OCI-LY3 (cell line): ENCODE measurements around the gene ABI3BP.

Experiments used
- H2AFZ ChIP-seq: fragments of 200-600, 300-600 bp; shearing (Covaris generic); 2 replicates; pipeline ENCODE4 v1.6.0; 2014; ENCODE audit warnings: antibody characterized with exemption, low read depth, low read length
- H3K27ac ChIP-seq: fragments of 200-600, 300-600 bp; sonication (generic); 2 replicates; pipeline ENCODE4 v1.5.1; 2014; ENCODE audit warnings: mild to moderate bottlenecking, low read length, moderate library complexity, mixed read lengths
- H3K27me3 ChIP-seq: fragments of 200-600, 300-600 bp; sonication (generic); 2 replicates; pipeline ENCODE4 v1.6.1; 2014; ENCODE audit warnings: low read depth, low read length, mixed read lengths
- H3K36me3 ChIP-seq: fragments of 200-600, 300-600 bp; sonication (generic); replicated peaks from 2 replicates; pipeline ENCODE3; 2014; ENCODE audit warnings: low read depth, low read length, mixed read lengths
- H3K4me1 ChIP-seq: fragments of 300-600, 200-600 bp; sonication (generic); 2 replicates; pipeline ENCODE4 v1.6.1; 2014; ENCODE audit warnings: low read length, mixed read lengths
- H3K4me2 ChIP-seq: fragments of 200-600, 300-600 bp; sonication (generic); 2 replicates; pipeline ENCODE4 v1.6.1; 2014; ENCODE audit warnings: low read length, mixed read lengths
- H3K4me3 ChIP-seq: fragments of 300-600, 200-600 bp; sonication (generic); 2 replicates; pipeline ENCODE4 v1.5.1; 2014; ENCODE audit warnings: antibody characterized with exemption, mild to moderate bottlenecking, low read length, moderate library complexity
- H3K79me2 ChIP-seq: fragments of 300-600, 200-600 bp; shearing (Covaris generic); 2 replicates; pipeline ENCODE4 v1.6.1; 2014; ENCODE audit warnings: mild to moderate bottlenecking, low read length, mixed read lengths
- H3K9ac ChIP-seq: fragments of 300-600, 200-600 bp; shearing (Covaris generic); 2 replicates; pipeline ENCODE4 v1.6.0; 2014; ENCODE audit warnings: mild to moderate bottlenecking, low read length, moderate library complexity
- H3K9me3 ChIP-seq: fragments of 200-600, 300-600 bp; shearing (Covaris generic); 2 replicates; pipeline ENCODE4 v1.6.1; 2014; ENCODE audit warnings: low read length, mixed read lengths; ENCODE audit not compliant: insufficient read depth
- H4K20me1 ChIP-seq: fragments of 200-600, 300-600 bp; sonication (generic); 2 replicates; pipeline ENCODE4 v1.6.1; 2016; ENCODE audit warnings: low read length, mixed read lengths; ENCODE audit not compliant: insufficient read depth
- CTCF ChIP-seq: fragments of 200-600, 300-600 bp; sonication (generic); IDR thresholded peaks from 2 replicates; pipeline ENCODE4 v1.5.1; 2014; ENCODE audit warnings: antibody characterized with exemption, low read length, low read depth
- EZH2phosphoT487 ChIP-seq: fragments of 200-600 bp; shearing (Covaris generic); IDR thresholded peaks from 2 replicates; pipeline ENCODE4 v1.6.1; 2018; ENCODE audit warnings: antibody characterized with exemption, mixed run types, low read depth

ABI3BP gene

DNA sequence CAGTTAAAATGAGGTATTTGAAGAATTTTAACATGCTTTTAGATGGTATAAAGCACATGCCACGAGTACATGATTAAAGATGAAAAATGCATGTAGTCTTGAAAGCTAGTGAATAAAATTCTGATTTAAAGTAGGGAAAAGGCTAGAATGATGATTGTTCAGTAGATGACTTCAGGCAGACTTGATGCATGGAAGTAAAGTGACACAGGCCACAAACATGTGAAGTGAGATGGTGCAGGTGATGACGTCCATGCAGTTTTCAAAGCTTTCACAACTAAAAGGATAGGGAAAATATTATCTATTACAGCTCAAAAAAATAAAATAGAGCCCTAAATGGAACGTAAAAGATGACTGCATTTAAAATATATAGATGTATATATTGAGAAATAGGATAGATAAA lies 143.1 kb downstream of the ABI3BP start:
- H3K79me2 ChIP-seq, result no peaks in the 10 kb centered on the region
- H3K27me3 ChIP-seq, result no peaks in the 10 kb centered on the region
- no peak overlapping the region for H3K27ac ChIP-seq
- H3K9ac ChIP-seq, result no peak overlapping the region
- H3K4me2 ChIP-seq, result no peak overlapping the region
- no peaks in the 10 kb centered on the region for H3K9me3 ChIP-seq
- TF ChIP-seq EZH2phosphoT487, result no peak
- no peak for TF ChIP-seq CTCF
- no peaks in the 10 kb centered on the region for H4K20me1 ChIP-seq
- no peak overlapping the region for H2AFZ ChIP-seq
- H3K36me3 ChIP-seq, result no peaks in the 10 kb centered on the region
- no peaks in the 10 kb centered on the region for H3K4me1 ChIP-seq
- no peak overlapping the region for H3K4me3 ChIP-seq

- H3K4me1 ChIP-seq, result peaks cover 7% of the 10 kb centered on the region; the same call in 1 of the 2 replicates
- TF ChIP-seq EZH2phosphoT487, result no peak
- no peak for TF ChIP-seq CTCF
Measured at GRCh38 chr3:100844063-100844936, 148.9 kb downstream of the ABI3BP start.

GRCh38 chr3:100838157-100838556 lies 155.1 kb downstream of the ABI3BP start:
- no peaks in the 10 kb centered on the region for H4K20me1 ChIP-seq
- H3K79me2 ChIP-seq, result no peaks in the 10 kb centered on the region
- H3K27ac ChIP-seq, result no peak overlapping the region
- no peaks in the 10 kb centered on the region for H3K27me3 ChIP-seq
- no peaks in the 10 kb centered on the region for H3K9me3 ChIP-seq
- H3K36me3 ChIP-seq, result no peaks in the 10 kb centered on the region
- H2AFZ ChIP-seq, result no peak overlapping the region
- no peak overlapping the region for H3K4me3 ChIP-seq
- H3K4me1 ChIP-seq, result peaks cover 7% of the 10 kb centered on the region; the same call in 1 of the 2 replicates
- H3K9ac ChIP-seq, result no peak overlapping the region
- no peak overlapping the region for H3K4me2 ChIP-seq
- TF ChIP-seq CTCF (no peak), EZH2phosphoT487 (no peak)

More at GRCh38 chr3:100844063-100844936, 148.9 kb downstream of the ABI3BP start:
- Histone ChIP-seq H3K4me2 (no peak overlapping the region), H3K27ac (no peak overlapping the region), H2AFZ (no peak overlapping the region), H3K79me2 (no peaks in the 10 kb centered on the region), H3K9ac (no peak overlapping the region), H3K27me3 (no peaks in the 10 kb centered on the region), H3K36me3 (no peaks in the 10 kb centered on the region), H4K20me1 (no peaks in the 10 kb centered on the region), H3K4me3 (no peak overlapping the region), H3K9me3 (no peaks in the 10 kb centered on the region)

DNA sequence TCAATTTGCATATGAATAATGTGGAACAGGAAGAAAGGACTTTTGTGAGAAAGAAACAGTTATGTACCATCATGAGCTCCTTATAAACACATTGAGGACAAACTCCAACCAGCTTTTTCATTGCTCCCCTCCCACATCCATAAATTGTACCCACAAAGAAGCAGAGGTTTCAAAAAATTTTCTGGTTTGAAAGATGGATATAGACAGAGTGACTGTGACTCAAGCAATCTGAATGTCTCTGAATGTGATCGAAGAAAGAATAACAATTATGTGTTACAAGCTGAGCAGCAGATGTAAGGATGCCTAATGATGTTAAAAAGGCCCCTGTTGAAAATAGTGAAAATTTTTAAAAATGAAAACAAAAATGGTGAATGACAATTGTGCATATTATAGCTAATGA lies 156.6 kb downstream of the ABI3BP start:
- no peaks in the 10 kb centered on the region for H3K79me2 ChIP-seq
- H3K4me1 ChIP-seq, result peaks cover under 1% of the 10 kb centered on the region; the same call in 1 of the 2 replicates
- peaks cover 6% of the 10 kb centered on the region for H3K27me3 ChIP-seq
- H2AFZ ChIP-seq, result no peak overlapping the region
- H3K36me3 ChIP-seq, result no peaks in the 10 kb centered on the region
- H3K9me3 ChIP-seq, result no peaks in the 10 kb centered on the region
- no peak overlapping the region for H3K4me2 ChIP-seq
- no peak overlapping the region for H3K4me3 ChIP-seq
- no peak for TF ChIP-seq EZH2phosphoT487
- TF ChIP-seq CTCF, result no peak
- no peak overlapping the region for H3K9ac ChIP-seq
- H3K27ac ChIP-seq, result no peak overlapping the region
- no peaks in the 10 kb centered on the region for H4K20me1 ChIP-seq
